Endodermal cell (in vitro differentiated cells): Measurements from ENCODE around the gene DBR1. TPM values are rescaled to one million over a fixed set of nuclear protein-coding genes. Genes with fewer than 3 reads are reported as not detected.
A peak's percentile ranks its signal among the peaks of the same experiment; 100 is the strongest.

Experiments
- DNase-seq: peaks from one replicate; pipeline ENCODE4 v3.0.0-alpha.2; 2017
- H3K27ac ChIP-seq: 2 replicates; pipeline ENCODE4 v1.5.1; 2013; ENCODE audit warnings: mild to moderate bottlenecking, low read depth, low read length, moderate library complexity
- H3K27me3 ChIP-seq: 2 replicates; pipeline ENCODE4 v1.6.1; 2013; ENCODE audit warnings: mild to moderate bottlenecking, low read length, moderate library complexity; ENCODE audit not compliant: insufficient read depth, control insufficient read depth, poor library complexity, severe bottlenecking
- H3K36me3 ChIP-seq: 2 replicates; pipeline ENCODE4 v1.7.0; 2013; ENCODE audit warnings: mild to moderate bottlenecking, low read length, moderate library complexity; ENCODE audit not compliant: control insufficient read depth, insufficient read depth
- H3K4me1 ChIP-seq: one replicate; pipeline ENCODE4 v1.7.0; 2013; ENCODE audit warnings: low read length; ENCODE audit not compliant: control insufficient read depth, insufficient read depth
- H3K4me3 ChIP-seq: 2 replicates; pipeline ENCODE4 v1.5.1; 2013; ENCODE audit warnings: mild to moderate bottlenecking, low read length, moderate library complexity
- H3K9ac ChIP-seq: 2 replicates; pipeline ENCODE4 v1.6.1; 2013; ENCODE audit warnings: mild to moderate bottlenecking, low read length, moderate library complexity; ENCODE audit not compliant: poor library complexity, severe bottlenecking; ENCODE audit errors: extremely low read depth
- H3K9me3 ChIP-seq: 2 replicates; pipeline ENCODE4 v1.6.1; 2013; ENCODE audit warnings: mild to moderate bottlenecking, low read length, moderate library complexity; ENCODE audit not compliant: control insufficient read depth
- H3K27ac Mint-ChIP-seq: 2 replicates; pipeline ENCODE4 v1.8.0; 2020; ENCODE audit warnings: mixed read lengths
- H3K27me3 Mint-ChIP-seq: 2 replicates; pipeline ENCODE4 v1.8.0; 2021; ENCODE audit warnings: mild to moderate bottlenecking, mixed read lengths; ENCODE audit not compliant: insufficient read depth
- H3K36me3 Mint-ChIP-seq: 2 replicates; pipeline ENCODE4 v1.8.0; 2020; ENCODE audit warnings: low read depth, mixed read lengths
- H3K4me1 Mint-ChIP-seq: 2 replicates; pipeline ENCODE4 v1.8.0; 2020; ENCODE audit warnings: mixed read lengths
- H3K4me3 Mint-ChIP-seq: 2 replicates; pipeline ENCODE4 v1.8.0; 2020; ENCODE audit warnings: mild to moderate bottlenecking, moderate library complexity, mixed read lengths
- H3K9me3 Mint-ChIP-seq: 2 replicates; pipeline ENCODE4 v1.8.0; 2020; ENCODE audit warnings: mild to moderate bottlenecking, mixed read lengths
- WGBS, 2 experiments: methylation state at CpG; one replicate each; pipeline versions ENCODE4 v1.1.5 to v1.1.7; 2013; ENCODE audit warnings: missing lambda C conversion rate in 2 of 2, mixed read lengths in 1 of 2; ENCODE audit not compliant: insufficient coverage in 1 of 2, insufficient read length in 1 of 2; 5-methylcytosine and 5-hydroxymethylcytosine counted together
- total RNA-seq, 2 donors: library from RNA; stranded (reverse); fragmentation: NEBNext Ultra II Directional in 1 of 2; extraction: Animal tissue kit (Norgen Biotek cat#: 25700) in 1 of 2; gene quantifications; 2 replicates in 1 of 2; 3 replicates in 1 of 2; pipeline ENCODE4 v1.2.1, GENCODE V29; 2021
- TF ChIP-seq, protein P1 (sequence below): fragments of 200-600 bp; sonication (generic); conservative IDR thresholded peaks from 2 replicates; pipeline ENCODE4 v1.5.0; 2021; ENCODE audit warnings: antibody characterized with exemption, mild to moderate bottlenecking

DBR1 gene
- total RNA-seq, 2 donors from 2014 or later, result 17.7 to 22.0 TPM

- H3K27me3 Mint-ChIP-seq, result no peaks in the 10 kb centered on the region
- no peaks in the 10 kb centered on the region for H3K9me3 Mint-ChIP-seq
- peaks cover 13% of the 10 kb centered on the region for H3K36me3 Mint-ChIP-seq
- Histone ChIP-seq H3K4me1 (no peaks in the 10 kb centered on the region), H3K9me3 (no peaks in the 10 kb centered on the region), H3K27ac (no peak overlapping the region), H3K27me3 (no peaks in the 10 kb centered on the region), H3K4me3 (no peak overlapping the region), H3K36me3 (peaks cover 11% of the 10 kb centered on the region), H3K9ac (no peak overlapping the region)
- TF ChIP-seq, protein P1, sequence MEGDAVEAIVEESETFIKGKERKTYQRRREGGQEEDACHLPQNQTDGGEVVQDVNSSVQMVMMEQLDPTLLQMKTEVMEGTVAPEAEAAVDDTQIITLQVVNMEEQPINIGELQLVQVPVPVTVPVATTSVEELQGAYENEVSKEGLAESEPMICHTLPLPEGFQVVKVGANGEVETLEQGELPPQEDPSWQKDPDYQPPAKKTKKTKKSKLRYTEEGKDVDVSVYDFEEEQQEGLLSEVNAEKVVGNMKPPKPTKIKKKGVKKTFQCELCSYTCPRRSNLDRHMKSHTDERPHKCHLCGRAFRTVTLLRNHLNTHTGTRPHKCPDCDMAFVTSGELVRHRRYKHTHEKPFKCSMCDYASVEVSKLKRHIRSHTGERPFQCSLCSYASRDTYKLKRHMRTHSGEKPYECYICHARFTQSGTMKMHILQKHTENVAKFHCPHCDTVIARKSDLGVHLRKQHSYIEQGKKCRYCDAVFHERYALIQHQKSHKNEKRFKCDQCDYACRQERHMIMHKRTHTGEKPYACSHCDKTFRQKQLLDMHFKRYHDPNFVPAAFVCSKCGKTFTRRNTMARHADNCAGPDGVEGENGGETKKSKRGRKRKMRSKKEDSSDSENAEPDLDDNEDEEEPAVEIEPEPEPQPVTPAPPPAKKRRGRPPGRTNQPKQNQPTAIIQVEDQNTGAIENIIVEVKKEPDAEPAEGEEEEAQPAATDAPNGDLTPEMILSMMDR, result no peak
- peaks cover 1% of the 10 kb centered on the region for H3K4me1 Mint-ChIP-seq
- no peak overlapping the region for H3K4me3 Mint-ChIP-seq
- 100% methylated on average over 1 of the region's 1 CpG; no CpG with 5 or more reads in 1 of the 2 experiments for WGBS, 2 experiments
- no peak for DNase-seq
- H3K27ac Mint-ChIP-seq, result no peak overlapping the region
Observed at GRCh38 chr3:138197524-138197923, 22.8 kb upstream of the DBR1 start.

GRCh38 chr3:138197058-138197457 is 22.3 kb upstream of the DBR1 start:
- no peak overlapping the region for H3K27ac ChIP-seq
- H3K4me1 Mint-ChIP-seq, result peaks cover 1% of the 10 kb centered on the region
- no peaks in the 10 kb centered on the region for H3K9me3 ChIP-seq
- WGBS, 2 experiments, result 90 to 98% methylated on average over 5 of the region's 5 CpGs
- H3K4me3 Mint-ChIP-seq, result no peak overlapping the region
- no peaks in the 10 kb centered on the region for H3K27me3 ChIP-seq
- H3K9me3 Mint-ChIP-seq, result no peaks in the 10 kb centered on the region
- H3K36me3 Mint-ChIP-seq, result peaks cover 13% of the 10 kb centered on the region
- no peak overlapping the region for H3K27ac Mint-ChIP-seq
- peak; percentile 83 for DNase-seq
- peaks cover 13% of the 10 kb centered on the region for H3K36me3 ChIP-seq
- H3K27me3 Mint-ChIP-seq, result no peaks in the 10 kb centered on the region
- no peaks in the 10 kb centered on the region for H3K4me1 ChIP-seq
- TF ChIP-seq, protein P1, result no peak
- no peak overlapping the region for H3K4me3 ChIP-seq
- no peak overlapping the region for H3K9ac ChIP-seq

- no peaks in the 10 kb centered on the region for H3K27me3 ChIP-seq
- Mint-ChIP-seq H3K27me3 (no peaks in the 10 kb centered on the region), H3K27ac (no peak overlapping the region), H3K36me3 (peaks cover 21% of the 10 kb centered on the region), H3K4me3 (no peak overlapping the region), H3K4me1 (peaks cover 1% of the 10 kb centered on the region), H3K9me3 (no peaks in the 10 kb centered on the region)
- H3K4me3 ChIP-seq, result no peak overlapping the region
- 96% methylated on average over 2 of the region's 2 CpGs for WGBS, 2 experiments
- DNase-seq, result no peak
- no peak overlapping the region for H3K27ac ChIP-seq
- H3K9ac ChIP-seq, result no peak overlapping the region
- peaks cover 6% of the 10 kb centered on the region for H3K9me3 ChIP-seq
- no peaks in the 10 kb centered on the region for H3K4me1 ChIP-seq
- TF ChIP-seq, protein P1, result no peak
- peaks cover 21% of the 10 kb centered on the region for H3K36me3 ChIP-seq
Observed at GRCh38 chr3:138196023-138196422, 21.3 kb upstream of the DBR1 start.
